ENCODE measurements around the gene PSME4. TPM values are rescaled to one million over a fixed set of nuclear protein-coding genes. Genes with fewer than 3 reads are reported as not detected.
"Not testable (repeated sequence)": the region's sequence is repeated elsewhere in the genome, so short reads cannot be mapped to it uniquely, and the experiment has no call there.

Gene PSME4
- total RNA-seq, 2 donors from 2014 or later: 37.0 to 65.7 TPM

DNA sequence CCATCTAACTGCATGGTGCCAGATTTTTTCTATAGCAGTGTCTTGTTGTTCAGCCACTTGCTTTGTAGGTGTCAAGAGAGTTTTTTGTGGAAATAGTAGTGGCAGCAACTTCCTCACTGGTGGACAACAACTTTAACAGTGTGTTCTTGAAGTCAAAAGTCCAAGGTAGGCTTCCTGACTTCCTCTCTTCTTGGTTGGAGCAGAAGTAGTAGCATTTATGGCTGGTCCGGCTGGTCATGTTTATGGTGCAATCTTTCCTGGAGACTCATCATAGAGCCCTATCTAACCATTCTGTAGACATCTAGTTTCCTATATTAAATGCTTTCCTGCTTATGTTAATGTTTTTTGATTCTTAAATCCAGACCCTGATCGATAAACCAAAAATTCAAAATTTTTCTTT is 122.7 kb downstream of the PSME4 start:
- WGBS: 95% methylated on average over 2 of the region's 2 CpGs
- Histone ChIP-seq H3K4me1 (replicated peaks) (no peaks in the 10 kb centered on the region), H3K36me3 (no peaks in the 10 kb centered on the region), H3K4me3 (no peak overlapping the region), H3K9me3 (no peaks in the 10 kb centered on the region), H3K27ac (no peak overlapping the region), H3K27me3 (replicated peaks; ENCODE audit: insufficient read depth) (no peaks in the 10 kb centered on the region)
- TF ChIP-seq POLR2A (IDR thresholded peaks at IDR 0.05): no peak
- TF ChIP-seq POLR2AphosphoS5 (IDR thresholded peaks at IDR 0.05): no peak
- TF ChIP-seq, protein P1, sequence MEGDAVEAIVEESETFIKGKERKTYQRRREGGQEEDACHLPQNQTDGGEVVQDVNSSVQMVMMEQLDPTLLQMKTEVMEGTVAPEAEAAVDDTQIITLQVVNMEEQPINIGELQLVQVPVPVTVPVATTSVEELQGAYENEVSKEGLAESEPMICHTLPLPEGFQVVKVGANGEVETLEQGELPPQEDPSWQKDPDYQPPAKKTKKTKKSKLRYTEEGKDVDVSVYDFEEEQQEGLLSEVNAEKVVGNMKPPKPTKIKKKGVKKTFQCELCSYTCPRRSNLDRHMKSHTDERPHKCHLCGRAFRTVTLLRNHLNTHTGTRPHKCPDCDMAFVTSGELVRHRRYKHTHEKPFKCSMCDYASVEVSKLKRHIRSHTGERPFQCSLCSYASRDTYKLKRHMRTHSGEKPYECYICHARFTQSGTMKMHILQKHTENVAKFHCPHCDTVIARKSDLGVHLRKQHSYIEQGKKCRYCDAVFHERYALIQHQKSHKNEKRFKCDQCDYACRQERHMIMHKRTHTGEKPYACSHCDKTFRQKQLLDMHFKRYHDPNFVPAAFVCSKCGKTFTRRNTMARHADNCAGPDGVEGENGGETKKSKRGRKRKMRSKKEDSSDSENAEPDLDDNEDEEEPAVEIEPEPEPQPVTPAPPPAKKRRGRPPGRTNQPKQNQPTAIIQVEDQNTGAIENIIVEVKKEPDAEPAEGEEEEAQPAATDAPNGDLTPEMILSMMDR (IDR thresholded peaks at IDR 0.05): no peak
- intact Hi-C loops (cut with DNase I): no loop called here
- DNase-seq (ENCODE audit: low spot score): no peak

DNA sequence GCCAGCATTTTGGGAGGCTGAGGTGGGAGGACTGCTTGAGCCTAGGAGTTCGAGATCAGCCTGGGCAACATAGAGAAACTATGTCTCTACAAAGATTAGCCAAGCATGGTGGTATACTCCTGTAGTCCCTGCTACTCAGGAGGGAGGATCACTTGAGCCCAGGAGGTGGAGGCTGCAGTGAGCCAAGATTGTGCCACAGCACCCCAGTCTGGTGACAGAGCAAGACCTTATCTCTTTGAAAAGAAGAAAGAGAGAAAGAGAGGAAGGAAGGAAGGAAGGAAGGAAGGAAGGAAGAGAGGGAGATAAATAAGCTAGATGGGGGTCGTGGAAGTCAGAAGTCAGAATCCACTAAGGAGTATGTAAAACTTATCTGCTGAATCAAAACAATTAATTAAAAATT is 127.2 kb downstream of the PSME4 start:
- no peaks in the 10 kb centered on the region for H3K4me1 ChIP-seq (replicated peaks)
- H3K27me3 ChIP-seq (replicated peaks; ENCODE audit: insufficient read depth): no peaks in the 10 kb centered on the region
- H3K36me3 ChIP-seq: no peaks in the 10 kb centered on the region
- no peak for DNase-seq (ENCODE audit: low spot score)
- H3K27ac ChIP-seq: no peak overlapping the region
- H3K4me3 ChIP-seq: no peak overlapping the region
- intact Hi-C loops (cut with DNase I): no loop called here
- 81% methylated on average over 2 of the region's 2 CpGs for WGBS
- no peaks in the 10 kb centered on the region for H3K9me3 ChIP-seq
- TF ChIP-seq, protein P1 (IDR thresholded peaks at IDR 0.05): no peak
- TF ChIP-seq POLR2AphosphoS5 (IDR thresholded peaks at IDR 0.05) (no peak), POLR2A (IDR thresholded peaks at IDR 0.05) (no peak)

DNA sequence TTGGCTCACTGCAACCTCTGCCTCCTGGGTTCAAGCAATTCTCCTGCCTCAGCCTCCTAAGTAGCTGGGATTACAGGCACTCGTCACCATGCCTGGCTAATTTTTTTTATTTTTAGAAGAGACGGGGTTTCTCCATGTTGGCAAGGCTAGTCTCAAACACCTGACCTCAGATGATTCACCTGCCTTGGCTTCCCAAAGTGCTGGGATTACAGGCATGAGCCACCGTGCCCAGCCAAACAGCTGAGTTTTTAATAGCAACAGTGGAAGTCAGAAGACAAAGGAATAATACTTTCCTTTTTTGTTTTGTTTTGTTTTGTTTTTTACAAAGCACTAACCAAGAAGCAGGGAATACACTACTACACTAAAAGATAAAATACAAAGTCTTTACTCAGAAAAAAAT is 127.9 kb downstream of the PSME4 start:
- intact Hi-C loops (cut with DNase I): no loop called here
- TF ChIP-seq POLR2AphosphoS5 (IDR thresholded peaks at IDR 0.05) (no peak), POLR2A (IDR thresholded peaks at IDR 0.05) (no peak)
- TF ChIP-seq, protein P1 (IDR thresholded peaks at IDR 0.05): no peak
- Histone ChIP-seq H3K27me3 (replicated peaks; ENCODE audit: insufficient read depth) (no peaks in the 10 kb centered on the region), H3K4me3 (no peak overlapping the region), H3K4me1 (replicated peaks) (no peaks in the 10 kb centered on the region), H3K9me3 (no peaks in the 10 kb centered on the region), H3K36me3 (no peaks in the 10 kb centered on the region), H3K27ac (no peak overlapping the region)
- no peak for DNase-seq (ENCODE audit: low spot score)
- 53% methylated on average over 3 of the region's 3 CpGs for WGBS

DNA sequence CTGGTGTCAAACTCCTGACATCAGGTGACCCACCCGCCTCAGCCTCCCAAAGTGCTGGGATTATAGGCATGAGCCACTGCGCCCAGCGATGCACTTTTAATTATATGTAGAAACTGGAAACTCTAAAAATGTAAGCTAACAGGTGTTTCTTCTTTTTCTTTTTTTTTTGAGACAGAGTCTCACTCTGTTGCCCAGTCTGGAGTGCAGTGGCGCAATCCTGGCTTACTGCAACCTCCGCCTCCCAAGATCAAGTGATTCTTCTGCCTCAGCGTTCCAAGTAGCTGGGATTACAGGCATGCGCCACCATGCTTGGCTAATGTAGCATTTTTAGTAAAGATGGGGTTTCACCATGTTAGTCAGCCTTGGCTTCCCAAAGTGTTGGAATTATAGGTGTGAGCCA is 129.1 kb downstream of the PSME4 start:
- H3K27ac ChIP-seq; H3K9me3 ChIP-seq; intact Hi-C loops (cut with DNase I); DNase-seq (ENCODE audit: low spot score); H3K36me3 ChIP-seq; H3K4me3 ChIP-seq; H3K4me1 ChIP-seq (replicated peaks); H3K27me3 ChIP-seq (replicated peaks; ENCODE audit: insufficient read depth): not testable (repeated sequence)
- 91% methylated on average over 7 of the region's 7 CpGs for WGBS

DNA sequence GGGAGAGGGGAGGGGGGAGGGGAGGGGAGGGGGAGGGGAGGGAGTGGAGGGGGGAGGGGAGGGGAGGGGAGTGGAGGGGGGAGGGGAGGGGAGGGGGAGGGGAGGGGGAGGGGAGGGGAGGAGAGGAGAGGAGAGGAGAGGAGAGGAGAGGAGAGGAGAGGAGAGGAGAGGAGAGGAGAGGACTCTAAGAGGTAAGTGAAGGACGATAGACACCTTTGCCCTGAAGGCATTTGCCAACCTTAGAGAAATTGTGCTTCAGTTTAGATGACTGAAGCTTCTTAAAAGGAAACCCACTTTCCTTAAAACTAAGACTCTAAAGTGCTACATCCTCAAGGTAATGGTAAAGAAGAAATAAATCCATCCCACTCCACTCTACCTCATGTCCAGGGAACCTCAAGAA is 130.2 kb downstream of the PSME4 start:
- WGBS: 47% methylated on average over 1 of the region's 1 CpG
- no peak for DNase-seq (ENCODE audit: low spot score)
- intact Hi-C loops (cut with DNase I): no loop called here

DNA sequence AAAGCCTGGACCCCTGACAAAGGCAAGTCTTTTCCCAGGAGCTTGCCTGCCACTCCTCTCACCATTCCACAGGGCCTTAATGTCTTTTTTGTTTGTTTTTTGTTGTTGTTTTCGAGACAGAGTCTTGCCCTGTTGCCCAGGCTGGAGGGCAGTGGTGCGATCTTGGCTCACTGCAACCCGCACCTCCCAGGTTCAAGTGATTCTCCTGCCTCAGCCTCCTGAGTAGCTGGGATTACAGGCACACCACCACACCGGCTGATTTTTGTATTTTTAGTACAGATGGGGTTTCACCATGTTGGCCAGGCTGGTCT is 140.9 kb downstream of the PSME4 start:
- H3K27me3 ChIP-seq (replicated peaks; ENCODE audit: insufficient read depth); H3K4me3 ChIP-seq; intact Hi-C loops (cut with DNase I); H3K4me1 ChIP-seq (replicated peaks); H3K36me3 ChIP-seq; H3K9me3 ChIP-seq; H3K27ac ChIP-seq; DNase-seq (ENCODE audit: low spot score): not testable (repeated sequence)
- WGBS: 79% methylated on average over 4 of the region's 4 CpGs

More for the DNA sequence above, 130.2 kb downstream of the PSME4 start:
- no peaks in the 10 kb centered on the region for H3K36me3 ChIP-seq
- no peaks in the 10 kb centered on the region for H3K27me3 ChIP-seq (replicated peaks; ENCODE audit: insufficient read depth)
- H3K9me3 ChIP-seq: no peaks in the 10 kb centered on the region
- H3K4me1 ChIP-seq (replicated peaks): no peaks in the 10 kb centered on the region
- no peak overlapping the region for H3K4me3 ChIP-seq
- no peak overlapping the region for H3K27ac ChIP-seq
- TF ChIP-seq, protein P1 (IDR thresholded peaks at IDR 0.05): no peak
- TF ChIP-seq POLR2A (IDR thresholded peaks at IDR 0.05) (no peak), POLR2AphosphoS5 (IDR thresholded peaks at IDR 0.05) (no peak)

All from prostate gland (tissue), 2 donors.